Uterus (tissue), 4 donors: ENCODE results near the gene CYP2W1. TPM values are rescaled to one million over a fixed set of nuclear protein-coding genes. Genes with fewer than 3 reads are reported as not detected.

ENCODE experiments used
- DNase-seq, 2 donors: peaks; one replicate each; pipeline ENCODE4 v3.0.0-alpha.2; 2019 to 2020
- H3K27ac ChIP-seq, 2 donors: fragments of 200-600 bp; sonication (generic); 1 replicate in 1 of 2; 2 replicates in 1 of 2; pipeline ENCODE4 v1.5.1; 2016 to 2018
- H3K27me3 ChIP-seq, 2 donors: fragments of 200-600 bp; sonication (generic); one replicate each; pipeline ENCODE4 v1.5.1; 2018 to 2019; ENCODE audit warnings: control low read depth in 1 of 2
- H3K36me3 ChIP-seq, 2 donors: fragments of 200-600 bp; sonication (generic); one replicate each; pipeline ENCODE4 v1.5.1; 2019; ENCODE audit warnings: control low read depth in 1 of 2
- H3K4me1 ChIP-seq, 2 donors: fragments of 200-600 bp; sonication (generic); one replicate each; pipeline ENCODE4 v1.5.1; 2018 to 2019; ENCODE audit warnings: control low read depth in 1 of 2
- H3K4me3 ChIP-seq, 2 donors: fragments of 200-600 bp; sonication (generic); 1 replicate in 1 of 2; 2 replicates in 1 of 2; pipeline ENCODE4 v1.5.1; 2018 to 2019; ENCODE audit warnings: mild to moderate bottlenecking in 1 of 2
- H3K9me3 ChIP-seq, 2 donors: fragments of 200-600 bp; sonication (generic); one replicate each; pipeline ENCODE4 v1.5.1; 2019; ENCODE audit warnings: control low read depth in 1 of 2
- CTCF ChIP-seq, 4 experiments: fragments of 200-600 bp in 2 of 4; fragments of 450-650 bp in 2 of 4; sonication (generic) in 2 of 4; IDR thresholded peaks; one replicate each; pipeline ENCODE4 v1.5.1; 2016 to 2019; ENCODE audit warnings: antibody characterized with exemption in 4 of 4, mild to moderate bottlenecking in 2 of 4, moderate library complexity in 1 of 4
- POLR2A ChIP-seq, 2 donors: fragments of 450-650 bp; IDR thresholded peaks; one replicate each; pipeline ENCODE4 v1.6.1; 2016; ENCODE audit warnings: antibody characterized with exemption in 2 of 2, mild to moderate bottlenecking in 1 of 2, moderate library complexity in 1 of 2
- intact Hi-C: fragments of 100-400 bp; cut with DNase I; formaldehyde crosslinking; loops from one replicate; pipeline ENCODE4 v1.15.1; 2023; ENCODE audit warnings: low total_unique reads
- total RNA-seq, 4 donors: library from RNA; depleted of rRNA in 3 of 4; stranded (reverse); fragments of >200 nt in 3 of 4; gene quantifications; one replicate each; pipeline versions ENCODE4 v1.1.0 to v1.2.4, GENCODE V29; 2014 to 2023
- donor health status: DM: yes; HTN: yes; CAD: no.

CYP2W1 gene
- total RNA-seq, 4 donors from 2014 or later: 6.6 TPM; not detected in 3

- no peak overlapping the region for H3K27ac ChIP-seq
- H3K36me3 ChIP-seq: no peaks in the 10 kb centered on the region
- DNase-seq: no peak
- peaks cover 0 to 16% of the 10 kb centered on the region in 2 donors for H3K4me1 ChIP-seq
- H3K4me3 ChIP-seq: no peak overlapping the region
- H3K27me3 ChIP-seq: no peaks in the 10 kb centered on the region
- no peaks in the 10 kb centered on the region for H3K9me3 ChIP-seq
- intact Hi-C loops: no loop called here
- TF ChIP-seq POLR2A (IDR thresholded peaks at IDR 0.05) (no peak), CTCF (IDR thresholded peaks at IDR 0.05) (no peak)
These were observed 43.0 kb downstream of the CYP2W1 start for GRCh38 chr7:1025743-1026581.

GRCh38 chr7:1026721-1027161 lies 43.8 kb downstream of the CYP2W1 start:
- Histone ChIP-seq H3K27me3 (no peaks in the 10 kb centered on the region), H3K4me3 (peak overlapping the region in 1 of 2 donors; percentile 91), H3K4me1 (peaks cover 0 to 16% of the 10 kb centered on the region in 2 donors), H3K36me3 (no peaks in the 10 kb centered on the region), H3K27ac (no peak overlapping the region), H3K9me3 (no peaks in the 10 kb centered on the region)
- no peak for TF ChIP-seq POLR2A (IDR thresholded peaks at IDR 0.05)
- no peak for TF ChIP-seq CTCF (IDR thresholded peaks at IDR 0.05)
- intact Hi-C loops: no loop called here
- DNase-seq: no peak

- Histone ChIP-seq H3K4me3 (peak overlapping the region; percentile 29 to 91), H3K27me3 (no peaks in the 10 kb centered on the region), H3K4me1 (peaks cover 0 to 16% of the 10 kb centered on the region in 2 donors), H3K36me3 (no peaks in the 10 kb centered on the region), H3K9me3 (no peaks in the 10 kb centered on the region), H3K27ac (peak overlapping the region; percentile 93 to 97)
- TF ChIP-seq POLR2A (IDR thresholded peaks at IDR 0.05): no peak
- no peak for TF ChIP-seq CTCF (IDR thresholded peaks at IDR 0.05)
- intact Hi-C loops: no loop called here
- DNase-seq: peak in 1 of 2 donors; percentile 47
These were observed 44.5 kb downstream of the CYP2W1 start for GRCh38 chr7:1027242-1028043.

GRCh38 chr7:1028044-1028770 lies 45.2 kb downstream of the CYP2W1 start:
- H3K9me3 ChIP-seq: no peaks in the 10 kb centered on the region
- no peaks in the 10 kb centered on the region for H3K36me3 ChIP-seq
- no peaks in the 10 kb centered on the region for H3K27me3 ChIP-seq
- peak overlapping the region; percentile 93 to 97 for H3K27ac ChIP-seq
- H3K4me1 ChIP-seq: peaks cover 0 to 16% of the 10 kb centered on the region in 2 donors
- peak; percentile 89 to 94 for DNase-seq
- TF ChIP-seq POLR2A (IDR thresholded peaks at IDR 0.05) (peak; percentile 75 to 82), CTCF (IDR thresholded peaks at IDR 0.05) (no peak)
- H3K4me3 ChIP-seq: peak overlapping the region; percentile 29 to 91
- intact Hi-C loops: no loop called here
